Measurements from ENCODE around the gene USH2A. TPM values are rescaled to one million over a fixed set of nuclear protein-coding genes. Genes with fewer than 3 reads are reported as not detected.

Gene USH2A
- total RNA-seq, 4 donors from 2014 or later, result 0.39 TPM; not detected in 3

DNA sequence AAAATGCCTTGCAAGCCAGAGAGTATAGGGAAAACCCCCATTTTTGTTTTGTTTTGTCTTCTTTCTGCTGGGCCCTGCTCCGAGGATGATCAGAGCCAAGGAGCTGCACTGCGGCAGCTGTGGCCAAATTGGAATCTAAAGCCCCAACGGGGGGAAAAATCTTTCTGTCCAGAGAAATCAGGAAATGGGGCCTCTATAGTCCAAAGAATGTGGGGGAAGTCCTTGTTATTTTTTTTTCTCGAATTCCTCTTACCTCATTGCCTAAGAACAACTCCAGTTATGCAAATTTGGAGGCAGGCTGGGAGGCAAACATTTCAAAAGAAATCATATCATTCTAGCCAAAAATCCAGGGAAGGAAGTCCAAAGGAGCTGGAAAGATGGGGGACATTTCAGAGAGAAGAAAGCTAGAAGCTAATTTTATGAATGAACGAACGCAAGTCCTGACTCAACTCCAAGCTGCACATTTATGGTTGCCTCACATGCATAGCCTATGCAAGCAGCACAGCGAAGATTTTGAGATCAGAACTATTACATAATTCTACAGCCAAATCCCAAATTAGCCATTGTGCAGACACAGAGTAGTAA lies 592.9 kb downstream of the USH2A start:
- Histone ChIP-seq H3K36me3 (no peaks in the 10 kb centered on the region), H3K27me3 (no peaks in the 10 kb centered on the region), H3K4me3 (no peak overlapping the region), H3K9me3 (peaks cover 0 to 15% (median 0%) of the 10 kb centered on the region in 3 donors), H3K4me1 (no peaks in the 10 kb centered on the region), H3K27ac (no peak overlapping the region)
- WGBS, 2 donors (ENCODE audit: low coverage in 1 of 2), result 67 to 71% methylated on average over 5 to 7 of the region's 7 CpGs
- no peak for ATAC-seq
- TF ChIP-seq EP300 (IDR thresholded peaks at IDR 0.05), result no peak
- TF ChIP-seq, protein P1, sequence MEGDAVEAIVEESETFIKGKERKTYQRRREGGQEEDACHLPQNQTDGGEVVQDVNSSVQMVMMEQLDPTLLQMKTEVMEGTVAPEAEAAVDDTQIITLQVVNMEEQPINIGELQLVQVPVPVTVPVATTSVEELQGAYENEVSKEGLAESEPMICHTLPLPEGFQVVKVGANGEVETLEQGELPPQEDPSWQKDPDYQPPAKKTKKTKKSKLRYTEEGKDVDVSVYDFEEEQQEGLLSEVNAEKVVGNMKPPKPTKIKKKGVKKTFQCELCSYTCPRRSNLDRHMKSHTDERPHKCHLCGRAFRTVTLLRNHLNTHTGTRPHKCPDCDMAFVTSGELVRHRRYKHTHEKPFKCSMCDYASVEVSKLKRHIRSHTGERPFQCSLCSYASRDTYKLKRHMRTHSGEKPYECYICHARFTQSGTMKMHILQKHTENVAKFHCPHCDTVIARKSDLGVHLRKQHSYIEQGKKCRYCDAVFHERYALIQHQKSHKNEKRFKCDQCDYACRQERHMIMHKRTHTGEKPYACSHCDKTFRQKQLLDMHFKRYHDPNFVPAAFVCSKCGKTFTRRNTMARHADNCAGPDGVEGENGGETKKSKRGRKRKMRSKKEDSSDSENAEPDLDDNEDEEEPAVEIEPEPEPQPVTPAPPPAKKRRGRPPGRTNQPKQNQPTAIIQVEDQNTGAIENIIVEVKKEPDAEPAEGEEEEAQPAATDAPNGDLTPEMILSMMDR (IDR thresholded peaks at IDR 0.05), result no peak
- TF ChIP-seq POLR2A (IDR thresholded peaks at IDR 0.05), result no peak
- TF ChIP-seq POLR2AphosphoS5 (IDR thresholded peaks at IDR 0.05), result no peak

DNA sequence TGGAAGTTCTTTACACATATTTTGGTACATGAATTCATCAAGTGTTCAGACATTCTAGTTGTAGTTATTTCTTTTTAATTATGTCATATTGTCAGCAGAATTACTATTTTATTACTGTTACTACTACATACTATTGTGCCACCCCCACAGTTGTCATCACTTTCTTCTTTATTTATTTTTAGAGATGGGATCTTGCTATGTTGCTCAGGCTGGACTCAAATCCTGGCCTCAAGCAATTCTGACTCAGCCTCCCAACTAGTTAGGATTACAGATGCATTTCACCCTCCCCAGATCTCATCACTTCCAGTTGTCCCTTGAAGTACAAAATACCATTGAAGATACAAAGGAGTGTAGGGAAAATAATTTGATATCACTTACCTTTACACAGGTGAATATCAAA lies 598.2 kb downstream of the USH2A start:
- Histone ChIP-seq H3K4me3 (no peak overlapping the region), H3K9me3 (peaks cover 0 to 16% (median 0%) of the 10 kb centered on the region in 3 donors), H3K27ac (no peak overlapping the region), H3K27me3 (no peaks in the 10 kb centered on the region), H3K36me3 (no peaks in the 10 kb centered on the region), H3K4me1 (no peaks in the 10 kb centered on the region)
- ATAC-seq, result no peak
- TF ChIP-seq POLR2AphosphoS5 (IDR thresholded peaks at IDR 0.05) (no peak), POLR2A (IDR thresholded peaks at IDR 0.05) (no peak), EP300 (IDR thresholded peaks at IDR 0.05) (no peak)
- TF ChIP-seq, protein P1 (IDR thresholded peaks at IDR 0.05), result no peak

DNA sequence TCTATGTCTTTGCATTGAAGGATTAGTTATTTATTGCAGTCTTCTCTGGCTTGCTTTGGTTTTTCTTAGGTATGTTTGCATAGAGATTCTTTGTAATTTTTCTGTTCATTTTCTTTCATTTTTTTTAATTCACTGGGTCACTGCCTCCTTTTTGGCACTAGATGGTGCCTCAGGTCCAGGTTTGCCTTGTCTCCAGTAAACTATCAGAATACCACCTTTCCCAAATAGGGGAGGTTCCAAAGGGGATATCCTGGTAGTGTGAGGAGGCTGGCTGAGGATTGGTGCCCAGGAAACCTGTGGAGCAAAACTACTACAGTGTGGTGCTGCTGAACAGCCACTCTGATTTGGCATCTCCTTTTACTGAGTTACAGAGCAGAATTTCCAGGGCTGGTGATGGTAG lies 599.0 kb downstream of the USH2A start:
- Histone ChIP-seq H3K4me1 (no peaks in the 10 kb centered on the region), H3K27ac (no peak overlapping the region), H3K27me3 (no peaks in the 10 kb centered on the region), H3K9me3 (peaks cover 0 to 16% (median 0%) of the 10 kb centered on the region in 3 donors), H3K4me3 (no peak overlapping the region), H3K36me3 (no peaks in the 10 kb centered on the region)
- no peak for ATAC-seq
- TF ChIP-seq EP300 (IDR thresholded peaks at IDR 0.05) (no peak), POLR2AphosphoS5 (IDR thresholded peaks at IDR 0.05) (no peak), POLR2A (IDR thresholded peaks at IDR 0.05) (no peak)
- TF ChIP-seq, protein P1 (IDR thresholded peaks at IDR 0.05), result no peak

DNA sequence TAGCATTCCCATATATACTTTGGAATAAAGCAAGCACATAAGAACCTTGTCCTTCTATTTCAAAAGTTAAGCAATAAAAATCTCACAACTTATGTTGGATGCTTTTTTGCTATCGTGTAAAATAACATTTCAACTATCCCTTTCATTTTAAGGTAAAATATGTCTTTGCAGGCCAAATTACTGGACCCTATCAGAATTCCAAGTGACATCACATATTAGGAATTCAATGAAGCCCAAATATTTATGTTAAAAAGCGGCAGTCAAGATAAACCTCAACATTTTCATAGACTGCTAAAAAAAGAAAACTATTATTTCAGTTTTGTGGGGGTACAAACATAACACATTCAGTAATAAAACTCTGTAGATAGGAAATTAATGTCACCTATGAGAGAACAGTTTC lies 604.1 kb downstream of the USH2A start:
- WGBS, 2 donors (ENCODE audit: low coverage in 1 of 2), result 9 to 22% methylated on average over 2 of the region's 2 CpGs
- H3K9me3 ChIP-seq, result peaks cover 0 to 16% (median 0%) of the 10 kb centered on the region in 3 donors
- no peaks in the 10 kb centered on the region for H3K4me1 ChIP-seq
- TF ChIP-seq, protein P1 (IDR thresholded peaks at IDR 0.05), result no peak
- TF ChIP-seq POLR2A (IDR thresholded peaks at IDR 0.05), result no peak
- no peak for TF ChIP-seq EP300 (IDR thresholded peaks at IDR 0.05)
- no peak for TF ChIP-seq POLR2AphosphoS5 (IDR thresholded peaks at IDR 0.05)
- H3K4me3 ChIP-seq, result no peak overlapping the region
- no peaks in the 10 kb centered on the region for H3K36me3 ChIP-seq
- no peak for ATAC-seq
- no peaks in the 10 kb centered on the region for H3K27me3 ChIP-seq
- H3K27ac ChIP-seq, result no peak overlapping the region

DNA sequence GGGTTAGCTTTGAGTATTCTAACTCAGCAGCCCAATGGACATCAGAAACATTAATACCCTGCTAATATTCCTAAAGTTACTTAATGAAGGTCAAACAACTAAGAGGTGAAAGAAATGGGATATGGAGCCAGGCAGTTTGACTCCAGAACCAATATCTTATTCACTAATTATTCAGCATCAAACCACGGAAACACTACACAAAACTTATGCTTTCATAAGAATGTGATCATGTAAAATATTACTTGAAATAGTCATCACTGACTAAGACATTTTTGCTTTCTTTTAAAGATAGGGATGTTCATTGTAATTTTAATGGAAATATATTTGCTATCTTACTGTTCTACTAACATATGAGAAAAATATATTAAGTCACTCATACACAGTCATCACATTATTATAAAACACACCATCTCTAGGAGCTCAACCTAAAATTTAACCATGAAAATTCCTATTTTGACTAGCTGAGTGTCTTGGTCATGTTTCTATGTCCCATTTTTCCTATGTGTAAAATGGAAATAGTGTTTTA lies 615.3 kb downstream of the USH2A start:
- Histone ChIP-seq H3K9me3 (peaks cover 0 to 30% (median 0%) of the 10 kb centered on the region in 3 donors), H3K4me3 (no peak overlapping the region), H3K4me1 (no peaks in the 10 kb centered on the region), H3K27me3 (no peaks in the 10 kb centered on the region), H3K27ac (no peak overlapping the region), H3K36me3 (no peaks in the 10 kb centered on the region)
- WGBS, 2 donors (ENCODE audit: low coverage in 1 of 2), result 91 to 96% methylated on average over 1 of the region's 1 CpG
- ATAC-seq, result no peak
- no peak for TF ChIP-seq POLR2A (IDR thresholded peaks at IDR 0.05)
- no peak for TF ChIP-seq EP300 (IDR thresholded peaks at IDR 0.05)
- TF ChIP-seq, protein P1 (IDR thresholded peaks at IDR 0.05), result no peak
- no peak for TF ChIP-seq POLR2AphosphoS5 (IDR thresholded peaks at IDR 0.05)

All from gastroesophageal sphincter (tissue), 4 donors.